SU-DHL-6 (cell line): ENCODE results near the gene MRPL42.

Experiments
- H2AFZ ChIP-seq: fragments of 200-600 bp; sonication (generic); 2 replicates; pipeline ENCODE4 v1.6.1; 2014; ENCODE audit warnings: low read depth, mild to moderate bottlenecking, moderate library complexity, mixed read lengths, antibody characterized with exemption, low read length; ENCODE audit not compliant: severe bottlenecking
- H3F3A ChIP-seq: fragments of 200-600 bp; shearing (Covaris generic); 2 replicates; pipeline ENCODE4 v1.6.0; 2016; ENCODE audit warnings: antibody characterized with exemption, mild to moderate bottlenecking; ENCODE audit not compliant: insufficient read depth
- H3K27ac ChIP-seq: fragments of 200-600 bp; sonication (generic); 2 replicates; pipeline ENCODE4 v1.5.1; 2016; ENCODE audit warnings: low read depth, mild to moderate bottlenecking, low read length, moderate library complexity, mixed read lengths
- H3K27me3 ChIP-seq: fragments of 200-600 bp; sonication (generic), shearing (Covaris generic); 2 replicates; pipeline ENCODE4 v1.6.0; 2014; ENCODE audit warnings: mild to moderate bottlenecking, low read length
- H3K36me3 ChIP-seq: fragments of 200-600 bp; sonication (generic); 2 replicates; pipeline ENCODE4 v1.6.1; 2014; ENCODE audit warnings: mild to moderate bottlenecking, low read length, mixed read lengths
- H3K4me2 ChIP-seq: fragments of 300-600, 200-600 bp; shearing (Covaris generic), sonication (generic); 2 replicates; pipeline ENCODE4 v1.6.0; 2014; ENCODE audit warnings: low read length, low read depth, mild to moderate bottlenecking; ENCODE audit not compliant: poor library complexity, severe bottlenecking
- H3K4me3 ChIP-seq: fragments of 200-600 bp; sonication (generic); 2 replicates; pipeline ENCODE4 v1.5.1; 2014; ENCODE audit warnings: antibody characterized with exemption, low read length, mild to moderate bottlenecking, mixed read lengths; ENCODE audit not compliant: insufficient read depth, poor library complexity, severe bottlenecking
- H3K79me2 ChIP-seq: fragments of 200-600 bp; sonication (generic); 2 replicates; pipeline ENCODE4 v1.6.1; 2014; ENCODE audit warnings: mild to moderate bottlenecking, low read length, moderate library complexity; ENCODE audit not compliant: insufficient read depth
- H3K9ac ChIP-seq: fragments of 200-600 bp; sonication (generic); 2 replicates; pipeline ENCODE4 v1.7.0; 2014; ENCODE audit warnings: mild to moderate bottlenecking, low read length
- H3K9me2 ChIP-seq: fragments of 200-600 bp; sonication (generic); replicated peaks from 2 replicates; pipeline ENCODE4 v1.6.1; 2014; ENCODE audit warnings: low read length; ENCODE audit not compliant: insufficient read depth
- H3K9me3 ChIP-seq: fragments of 200-600 bp; sonication (generic); 2 replicates; pipeline ENCODE4 v1.6.1; 2014; ENCODE audit warnings: low read length, mixed read lengths; ENCODE audit not compliant: insufficient read depth
- H4K20me1 ChIP-seq: fragments of 200-600 bp; sonication (generic); 2 replicates; pipeline ENCODE4 v1.6.1; 2014; ENCODE audit warnings: low read depth, mild to moderate bottlenecking, antibody characterized with exemption, low read length, moderate library complexity, mixed read lengths
- CTCF ChIP-seq: fragments of 200-600 bp; sonication (generic); IDR thresholded peaks from one replicate; pipeline ENCODE4 v1.5.1; 2017; ENCODE audit warnings: antibody characterized with exemption, mild to moderate bottlenecking, low read length, moderate library complexity; ENCODE audit not compliant: insufficient read depth, poor library complexity, severe bottlenecking
- EZH2phosphoT487 ChIP-seq: fragments of 200-600 bp; sonication (generic), shearing (Covaris generic); conservative IDR thresholded peaks from 2 replicates; pipeline ENCODE4 v1.6.1; 2018; ENCODE audit warnings: mild to moderate bottlenecking, antibody characterized with exemption, low read length, moderate library complexity, mixed read lengths

MRPL42 gene

GRCh38 chr12:93518725-93519124, 51.4 kb downstream of the MRPL42 start:
- Histone ChIP-seq H3F3A (no peaks in the 10 kb centered on the region), H3K4me2 (no peak overlapping the region), H3K36me3 (no peaks in the 10 kb centered on the region), H3K4me3 (no peak overlapping the region), H3K79me2 (no peaks in the 10 kb centered on the region), H4K20me1 (no peaks in the 10 kb centered on the region), H3K27ac (no peak overlapping the region), H3K9me2 (no peaks in the 10 kb centered on the region), H3K9me3 (no peaks in the 10 kb centered on the region), H3K27me3 (no peaks in the 10 kb centered on the region), H3K9ac (no peak overlapping the region), H2AFZ (no peak overlapping the region)
- TF ChIP-seq CTCF (no peak), EZH2phosphoT487 (no peak)

- Histone ChIP-seq H3K9ac (no peak overlapping the region), H3K36me3 (no peaks in the 10 kb centered on the region), H3F3A (no peaks in the 10 kb centered on the region), H3K27ac (no peak overlapping the region), H3K79me2 (no peaks in the 10 kb centered on the region), H3K9me2 (no peaks in the 10 kb centered on the region), H3K9me3 (no peaks in the 10 kb centered on the region), H3K27me3 (no peaks in the 10 kb centered on the region), H4K20me1 (no peaks in the 10 kb centered on the region), H3K4me2 (no peak overlapping the region), H2AFZ (no peak overlapping the region), H3K4me3 (no peak overlapping the region)
- TF ChIP-seq CTCF (no peak), EZH2phosphoT487 (no peak)
These were observed 52.5 kb downstream of the MRPL42 start for GRCh38 chr12:93519859-93520258.

GRCh38 chr12:93520454-93520853, 53.1 kb downstream of the MRPL42 start:
- Histone ChIP-seq H3K27me3 (no peaks in the 10 kb centered on the region), H3K9me2 (no peaks in the 10 kb centered on the region), H3K4me3 (no peak overlapping the region), H3K27ac (no peak overlapping the region), H2AFZ (no peak overlapping the region), H3K36me3 (no peaks in the 10 kb centered on the region), H3F3A (no peaks in the 10 kb centered on the region), H3K79me2 (no peaks in the 10 kb centered on the region), H3K9me3 (no peaks in the 10 kb centered on the region), H4K20me1 (no peaks in the 10 kb centered on the region), H3K9ac (no peak overlapping the region), H3K4me2 (no peak overlapping the region)
- TF ChIP-seq CTCF (no peak), EZH2phosphoT487 (no peak)
